ENCODE results near the gene TCF7L2.

TCF7L2 gene

GRCh38 chr10:113042868-113043267 lies 92.8 kb downstream of the TCF7L2 start:
- no peak for DNase-seq (ENCODE audit: low read depth in 2 of 2, low spot score in 1 of 2)

DNA sequence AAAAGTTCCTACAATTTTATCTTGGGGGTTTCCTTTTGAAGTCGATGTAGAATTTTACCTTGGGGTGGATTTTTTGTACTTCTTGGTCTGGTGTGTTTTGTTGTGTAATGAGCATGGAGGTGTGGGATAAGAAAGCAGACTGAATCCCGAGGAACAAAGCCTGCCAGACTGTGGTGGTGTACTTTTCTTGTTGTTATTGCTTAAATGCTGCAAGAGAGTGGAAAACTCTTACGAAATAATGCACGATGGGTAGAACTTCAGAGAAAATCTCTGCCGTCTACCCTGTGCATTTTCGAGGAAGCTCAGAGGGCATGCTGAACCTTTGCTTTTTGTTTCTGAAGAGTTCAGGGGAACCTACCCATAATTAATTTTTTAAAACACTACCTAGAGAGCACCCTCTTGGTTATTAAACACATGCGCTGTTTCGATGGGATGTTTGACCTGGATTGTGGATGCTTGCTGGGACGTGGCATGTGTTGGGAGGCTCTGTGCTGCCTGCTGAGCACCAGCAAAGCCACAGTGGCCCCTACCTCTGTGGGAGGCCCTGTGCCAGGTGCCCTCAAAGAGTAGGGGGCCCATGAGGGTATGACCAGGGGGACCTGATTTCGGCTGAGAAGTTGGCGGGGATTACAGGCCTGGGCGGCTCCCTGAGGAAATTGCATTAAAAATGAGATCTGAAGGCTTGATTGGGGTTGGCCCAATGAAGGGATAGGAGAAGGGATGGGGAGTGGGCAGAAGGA lies 94.1 kb downstream of the TCF7L2 start:
- no peak for DNase-seq (ENCODE audit: low read depth in 2 of 2, low spot score in 1 of 2)

DNA sequence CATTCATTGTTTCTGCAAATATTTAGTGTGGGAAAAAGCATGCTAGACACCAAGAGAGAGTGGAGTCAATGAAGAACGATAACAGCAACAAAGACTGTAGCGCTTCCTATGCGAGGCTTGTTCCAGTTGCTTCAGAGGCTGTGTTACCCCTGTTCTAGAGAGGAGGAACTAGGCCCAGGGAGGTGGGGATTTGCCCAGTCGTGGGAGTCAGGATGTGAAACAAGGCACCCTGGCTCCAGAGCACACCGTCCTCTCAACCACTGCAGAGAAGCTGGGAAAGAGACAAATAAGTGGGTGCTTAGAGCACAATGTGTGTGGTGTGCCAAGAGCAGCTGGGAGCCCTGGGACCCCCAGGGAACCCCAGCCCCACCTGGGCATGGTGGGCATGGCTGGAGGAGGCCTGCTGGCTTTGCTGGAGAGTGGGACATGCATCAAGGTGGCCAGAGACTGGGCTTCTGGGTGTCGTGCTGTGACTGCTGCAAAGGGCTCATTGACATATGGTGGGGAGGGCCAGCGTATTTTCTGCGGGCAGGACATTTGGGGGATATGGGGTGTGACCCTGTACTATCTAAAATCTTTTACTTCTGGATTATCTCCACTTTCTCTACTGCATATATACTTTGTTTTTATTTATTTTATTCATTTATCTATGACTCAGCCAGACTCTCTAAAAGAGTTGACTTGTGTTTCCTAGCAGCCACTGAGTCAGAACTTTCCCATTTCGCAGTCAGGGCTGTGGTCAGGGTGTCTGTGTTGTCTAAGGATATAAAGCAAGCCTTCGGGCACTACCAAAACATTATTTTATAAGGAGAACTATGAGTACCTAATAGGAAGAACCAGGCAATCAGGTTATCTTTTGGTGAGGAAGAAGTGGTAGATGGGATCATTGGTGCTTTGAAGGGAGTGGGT lies 95.4 kb downstream of the TCF7L2 start:
- DNase-seq (ENCODE audit: low read depth in 2 of 2, low spot score in 1 of 2): no peak

DNA sequence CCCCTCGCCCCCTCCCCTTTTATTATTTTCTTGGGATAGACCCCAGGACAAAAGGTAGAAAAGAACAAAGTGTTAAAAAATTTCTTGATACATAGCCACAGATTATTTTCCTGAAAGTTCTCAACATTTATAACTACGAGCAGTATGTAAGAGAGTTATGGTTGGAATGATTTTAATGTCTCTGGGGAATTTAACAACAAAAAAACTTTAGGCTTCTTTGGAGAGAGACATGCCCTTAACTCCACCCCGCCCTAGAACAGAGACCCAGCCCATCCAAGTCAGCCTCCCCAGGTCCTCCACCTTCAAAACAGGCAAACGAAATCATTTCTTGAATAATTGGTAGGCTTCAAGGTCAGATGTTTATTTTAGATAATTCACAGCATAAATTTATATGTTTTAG lies 97.1 kb downstream of the TCF7L2 start:
- DNase-seq (ENCODE audit: low read depth in 2 of 2, low spot score in 1 of 2): no peak

DNA sequence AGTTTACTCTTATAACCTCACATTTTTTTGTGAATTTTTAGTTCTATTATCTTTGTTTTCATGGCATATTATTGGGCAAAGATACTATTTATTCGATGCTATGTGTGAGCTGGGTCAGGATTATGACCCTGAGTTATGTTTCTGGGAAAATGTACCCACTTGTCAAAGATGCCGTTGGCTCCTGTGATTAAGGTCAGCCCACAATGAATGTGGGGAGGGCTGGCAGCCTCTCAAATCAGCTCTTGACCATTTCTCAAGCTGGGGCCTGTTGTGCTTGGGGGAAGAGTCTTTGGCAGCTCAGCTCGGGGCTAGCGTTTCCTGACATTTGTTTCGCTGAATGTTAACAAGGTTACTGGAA lies 97.5 kb downstream of the TCF7L2 start:
- DNase-seq (ENCODE audit: low read depth in 2 of 2, low spot score in 1 of 2): no peak

GRCh38 chr10:113047963-113048781 lies 98.1 kb downstream of the TCF7L2 start:
- no peak for DNase-seq (ENCODE audit: low read depth in 2 of 2, low spot score in 1 of 2)

DNA sequence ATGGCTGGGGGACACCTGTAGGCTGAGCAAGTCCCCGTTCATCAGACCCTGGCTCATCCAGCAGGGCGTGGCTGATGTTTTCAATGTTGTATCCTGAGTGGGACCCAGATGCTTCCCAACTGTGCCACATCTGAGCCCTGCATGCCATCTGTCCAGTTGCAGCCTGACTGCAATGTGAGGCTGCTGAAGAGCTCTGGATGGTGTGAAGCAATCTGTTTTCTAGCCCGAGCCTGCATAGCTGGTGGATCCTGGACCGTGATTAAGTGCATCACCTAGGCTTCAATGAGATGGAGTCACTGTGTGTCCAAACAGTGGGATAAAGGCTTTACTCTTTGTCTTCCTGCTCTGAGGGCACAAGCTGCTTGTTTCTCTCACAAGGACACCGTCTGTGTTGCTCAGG lies 99.8 kb downstream of the TCF7L2 start:
- no peak for DNase-seq (ENCODE audit: low read depth in 2 of 2, low spot score in 1 of 2)

DNA sequence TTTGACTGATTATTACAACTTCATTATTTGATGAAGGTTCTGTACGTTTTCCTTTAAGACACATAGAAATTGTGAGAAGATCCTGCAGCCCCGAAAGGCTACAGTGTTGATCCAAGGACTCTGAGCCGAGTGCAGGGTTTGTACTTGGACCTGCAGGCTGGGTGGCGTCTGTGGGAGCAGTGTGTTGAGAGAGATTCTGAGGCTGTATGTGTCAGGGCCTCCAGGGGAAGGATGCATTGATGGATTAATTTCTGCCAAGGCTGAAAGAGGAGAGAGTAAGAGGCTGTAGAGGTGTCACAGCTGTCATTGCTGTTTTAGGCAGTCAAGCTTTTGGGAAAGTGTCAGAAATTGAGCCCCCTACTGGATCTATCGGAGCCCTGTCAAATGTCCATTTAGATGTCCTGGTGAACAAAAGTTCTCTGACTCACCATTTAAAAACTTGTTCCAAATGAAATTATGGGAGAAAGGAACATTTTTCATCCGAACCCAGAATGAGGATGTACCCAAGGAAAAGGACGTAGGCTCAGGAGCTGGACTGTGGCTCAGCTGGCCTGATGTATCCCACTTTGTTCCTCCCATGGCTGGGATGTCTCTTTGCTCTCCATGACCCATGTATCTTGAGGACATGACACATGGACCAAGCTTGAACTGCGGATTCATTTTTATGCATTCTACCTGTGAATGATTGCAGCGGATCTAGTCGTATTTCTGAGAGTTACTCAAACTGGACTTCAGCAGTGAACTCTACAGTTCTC lies 102.2 kb downstream of the TCF7L2 start:
- no peak for DNase-seq (ENCODE audit: low read depth in 2 of 2, low spot score in 1 of 2)

DNA sequence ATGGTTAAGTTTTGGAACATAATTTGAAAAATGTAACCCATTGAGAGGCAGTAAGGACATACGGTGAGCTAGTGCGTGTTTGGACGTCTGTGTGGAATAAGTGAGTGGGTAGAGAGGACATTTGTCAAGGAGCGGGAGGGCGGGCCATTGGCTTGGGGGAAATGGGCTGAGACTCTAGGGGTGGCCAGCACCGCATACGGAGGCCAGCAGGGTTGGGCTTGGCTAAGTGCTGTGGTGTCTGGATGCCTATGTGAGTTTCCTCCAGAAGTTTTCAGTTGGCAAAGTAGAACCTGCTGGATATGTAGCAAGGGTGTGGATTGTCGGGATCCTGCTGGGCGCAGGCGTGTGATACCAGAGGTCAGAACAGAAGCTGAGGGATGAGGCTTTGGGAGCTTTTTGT lies 103.0 kb downstream of the TCF7L2 start:
- DNase-seq (ENCODE audit: low read depth in 2 of 2, low spot score in 1 of 2): no peak

GRCh38 chr10:113053881-113054280 lies 103.8 kb downstream of the TCF7L2 start:
- DNase-seq (ENCODE audit: low read depth in 2 of 2, low spot score in 1 of 2): no peak

DNA sequence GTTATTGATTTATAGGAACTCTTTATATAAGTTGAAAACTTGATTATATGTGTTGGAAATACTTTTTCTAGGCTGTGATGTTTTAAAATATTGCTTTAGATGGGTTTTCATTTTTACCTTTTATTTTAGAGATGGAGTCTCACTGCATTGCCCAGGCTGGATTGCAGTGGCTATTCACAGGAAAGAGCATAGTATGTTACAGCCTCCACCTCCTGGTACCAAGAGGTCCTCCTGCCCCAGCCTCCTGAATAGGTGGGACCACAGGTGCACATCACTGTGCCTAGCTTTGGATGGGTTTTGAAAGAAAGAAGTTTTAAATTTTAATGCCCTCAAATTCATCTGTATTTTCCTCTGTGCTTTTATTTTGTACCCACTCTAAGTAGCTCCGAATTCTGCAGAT lies 105.4 kb downstream of the TCF7L2 start:
- no peak for DNase-seq (ENCODE audit: low read depth in 2 of 2, low spot score in 1 of 2)

DNA sequence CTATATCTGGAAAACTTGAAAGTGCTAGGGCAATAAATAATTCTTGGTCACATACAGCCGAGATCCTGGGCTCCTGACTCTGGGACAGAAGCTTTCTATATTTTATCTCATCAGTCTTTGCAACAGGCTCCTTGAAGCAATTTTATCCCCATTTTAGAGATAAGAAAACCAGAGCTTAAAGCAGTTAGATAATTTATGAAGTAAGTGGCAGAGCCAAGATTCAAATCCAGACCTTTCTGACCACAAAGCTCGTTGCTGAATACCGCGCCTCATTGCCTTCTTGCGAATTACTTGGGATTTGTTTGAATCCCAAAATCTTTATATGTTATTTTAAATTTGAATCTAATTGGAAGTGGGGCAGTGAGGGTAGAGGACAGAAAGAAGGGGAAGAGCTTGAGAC lies 106.0 kb downstream of the TCF7L2 start:
- DNase-seq (ENCODE audit: low read depth in 2 of 2, low spot score in 1 of 2): no peak

DNA sequence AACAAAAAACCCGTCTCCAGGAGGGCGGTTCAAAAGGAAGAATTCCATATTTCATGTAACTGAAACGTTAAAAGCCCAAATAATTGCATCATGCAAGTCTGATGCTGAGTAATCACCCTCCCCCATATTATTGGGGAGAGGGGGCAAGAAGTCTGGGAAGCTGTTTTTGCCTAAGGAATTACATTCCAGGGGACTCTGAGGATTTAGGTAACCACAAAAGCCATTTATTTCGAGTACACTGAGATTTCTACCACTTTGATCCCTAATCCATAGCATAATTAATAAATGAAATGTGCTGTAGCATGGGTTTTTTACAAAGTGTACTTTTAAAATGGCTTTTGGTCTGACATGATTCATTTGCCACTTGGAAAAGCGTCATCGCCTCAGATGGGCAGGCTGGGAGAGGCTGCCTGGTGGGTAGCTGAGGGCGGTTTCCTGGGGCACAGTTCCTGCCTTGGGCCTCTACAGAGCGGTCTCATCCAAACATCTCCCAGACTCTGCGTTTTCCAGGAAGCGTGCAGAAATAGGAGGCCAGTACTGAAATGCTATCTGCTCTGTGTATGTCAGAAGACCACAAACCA lies 106.5 kb downstream of the TCF7L2 start:
- no peak for DNase-seq (ENCODE audit: low read depth in 2 of 2, low spot score in 1 of 2)

- DNase-seq (ENCODE audit: low read depth in 2 of 2, low spot score in 1 of 2): no peak
Observed at GRCh38 chr10:113057948-113058522, 108.0 kb downstream of the TCF7L2 start.

DNA sequence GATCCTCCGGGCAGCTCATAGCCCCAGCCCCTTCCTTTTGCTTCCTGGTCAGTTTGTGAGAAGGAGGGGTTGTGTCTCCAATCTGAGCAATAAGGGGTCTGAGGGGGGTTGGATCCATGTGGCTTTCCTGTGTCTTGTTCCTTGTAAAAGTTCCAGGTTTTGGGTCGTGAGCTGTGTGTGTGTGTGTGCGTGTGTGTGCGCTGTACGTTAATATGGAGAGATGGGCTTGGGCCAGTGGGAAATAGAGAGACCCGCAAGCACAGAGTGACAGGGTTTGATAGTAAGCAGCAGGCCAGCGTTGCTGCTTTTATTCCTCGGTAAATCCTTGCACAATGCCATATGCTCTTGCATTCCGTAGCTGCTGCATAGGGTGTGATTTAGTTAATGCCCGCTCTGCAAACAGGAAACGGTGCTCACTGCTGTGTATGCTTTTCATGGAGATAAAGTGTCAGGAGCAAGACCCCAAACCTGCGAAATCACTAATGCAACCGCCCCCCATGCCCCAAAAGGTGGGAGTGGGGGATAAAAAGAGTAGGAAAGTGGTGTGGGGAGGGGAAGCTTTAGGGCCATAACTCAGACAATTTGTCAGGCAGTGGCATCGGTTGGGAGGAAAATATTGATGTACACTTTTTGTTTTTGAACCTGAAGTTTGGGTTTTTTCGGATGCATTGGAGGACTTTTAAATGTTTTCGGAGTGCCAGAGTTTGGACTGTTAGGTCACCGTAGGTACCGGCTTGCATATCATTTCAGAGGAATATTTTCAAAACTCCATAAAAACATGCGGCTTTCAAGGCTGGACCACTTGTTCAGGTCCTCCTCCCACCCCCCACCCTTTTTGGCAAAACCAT lies 108.7 kb downstream of the TCF7L2 start:
- DNase-seq (ENCODE audit: low read depth in 2 of 2, low spot score in 1 of 2): no peak

GRCh38 chr10:113059371-113059780 lies 109.3 kb downstream of the TCF7L2 start:
- DNase-seq (ENCODE audit: low read depth in 2 of 2, low spot score in 1 of 2): no peak

- no peak for DNase-seq (ENCODE audit: low read depth in 2 of 2, low spot score in 1 of 2)
Observed at GRCh38 chr10:113060201-113061053, 110.4 kb downstream of the TCF7L2 start.

DNA sequence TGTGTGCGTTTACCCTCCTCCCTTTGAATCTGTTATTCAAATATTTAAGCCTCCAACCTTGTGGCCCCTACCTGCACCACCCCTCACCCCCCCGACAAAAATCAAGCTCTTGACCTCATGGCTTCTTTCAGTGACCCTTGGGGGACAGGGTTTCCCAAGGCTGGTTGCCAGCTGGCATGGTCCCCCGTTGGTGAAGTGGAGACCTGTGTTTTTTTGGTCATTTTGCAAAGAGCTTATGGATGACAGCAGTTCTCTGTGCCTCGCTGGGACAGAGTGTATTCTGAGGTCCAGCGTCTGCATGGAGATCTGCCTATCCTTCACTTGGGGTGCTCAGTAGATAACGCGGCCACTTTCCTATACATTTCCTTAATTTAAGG lies 111.0 kb downstream of the TCF7L2 start:
- DNase-seq (ENCODE audit: low read depth in 2 of 2, low spot score in 1 of 2): no peak
